ENCODE results near the gene SLC8A1.

- TF ChIP-seq, protein P1, sequence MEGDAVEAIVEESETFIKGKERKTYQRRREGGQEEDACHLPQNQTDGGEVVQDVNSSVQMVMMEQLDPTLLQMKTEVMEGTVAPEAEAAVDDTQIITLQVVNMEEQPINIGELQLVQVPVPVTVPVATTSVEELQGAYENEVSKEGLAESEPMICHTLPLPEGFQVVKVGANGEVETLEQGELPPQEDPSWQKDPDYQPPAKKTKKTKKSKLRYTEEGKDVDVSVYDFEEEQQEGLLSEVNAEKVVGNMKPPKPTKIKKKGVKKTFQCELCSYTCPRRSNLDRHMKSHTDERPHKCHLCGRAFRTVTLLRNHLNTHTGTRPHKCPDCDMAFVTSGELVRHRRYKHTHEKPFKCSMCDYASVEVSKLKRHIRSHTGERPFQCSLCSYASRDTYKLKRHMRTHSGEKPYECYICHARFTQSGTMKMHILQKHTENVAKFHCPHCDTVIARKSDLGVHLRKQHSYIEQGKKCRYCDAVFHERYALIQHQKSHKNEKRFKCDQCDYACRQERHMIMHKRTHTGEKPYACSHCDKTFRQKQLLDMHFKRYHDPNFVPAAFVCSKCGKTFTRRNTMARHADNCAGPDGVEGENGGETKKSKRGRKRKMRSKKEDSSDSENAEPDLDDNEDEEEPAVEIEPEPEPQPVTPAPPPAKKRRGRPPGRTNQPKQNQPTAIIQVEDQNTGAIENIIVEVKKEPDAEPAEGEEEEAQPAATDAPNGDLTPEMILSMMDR (IDR thresholded peaks at IDR 0.05; ENCODE audit: insufficient read depth, low read depth, low read length), result no peak
- no peak for TF ChIP-seq EZH2 (IDR thresholded peaks at IDR 0.05; ENCODE audit: insufficient read depth, low read length)
Observed at GRCh38 chr2:40144022-40144421, 307.9 kb downstream of the SLC8A1 start.

All from astrocyte (in vitro differentiated cells and primary cell).